Stimulated activated CD4-positive, alpha-beta T cell treated with anti-CD3 and anti-CD28 coated beads, Interleukin-1b, Interleukin-23, amount 100 ng/mL, for 24 hours (primary cell): ENCODE data around the gene MGAT5.

Experiments
- DNase-seq, 4 experiments: peaks; one replicate each; pipeline ENCODE4 v3.0.0-alpha.2; 2020; ENCODE audit warnings: low read depth in 4 of 4, low spot score in 1 of 4

MGAT5 gene

GRCh38 chr2:134361648-134362047 lies 107.8 kb downstream of the MGAT5 start:
- DNase-seq: no peak

GRCh38 chr2:134362152-134362668 lies 108.3 kb downstream of the MGAT5 start:
- no peak for DNase-seq

- no peak for DNase-seq
These were observed 108.9 kb downstream of the MGAT5 start for GRCh38 chr2:134362740-134363139.

GRCh38 chr2:134365356-134365755 lies 111.5 kb downstream of the MGAT5 start:
- no peak for DNase-seq

GRCh38 chr2:134366359-134366758 lies 112.5 kb downstream of the MGAT5 start:
- no peak for DNase-seq

- DNase-seq: no peak
These were observed 113.3 kb downstream of the MGAT5 start for GRCh38 chr2:134367213-134367612.

GRCh38 chr2:134368009-134368817 lies 114.3 kb downstream of the MGAT5 start:
- no peak for DNase-seq

- DNase-seq: no peak
These were observed 115.5 kb downstream of the MGAT5 start for GRCh38 chr2:134369220-134369902.

- no peak for DNase-seq
These were observed 117.0 kb downstream of the MGAT5 start for GRCh38 chr2:134370655-134371445.

GRCh38 chr2:134372141-134372540 lies 118.3 kb downstream of the MGAT5 start:
- DNase-seq: no peak

GRCh38 chr2:134372611-134373131 lies 118.8 kb downstream of the MGAT5 start:
- DNase-seq: no peak

- no peak for DNase-seq
These were observed 122.1 kb downstream of the MGAT5 start for GRCh38 chr2:134375935-134376334.

- no peak for DNase-seq
These were observed 123.9 kb downstream of the MGAT5 start for GRCh38 chr2:134377730-134378129.

GRCh38 chr2:134379293-134379692 lies 125.4 kb downstream of the MGAT5 start:
- DNase-seq: no peak

- no peak for DNase-seq
These were observed 125.8 kb downstream of the MGAT5 start for GRCh38 chr2:134379722-134380121.

GRCh38 chr2:134381141-134381540 lies 127.3 kb downstream of the MGAT5 start:
- no peak for DNase-seq

GRCh38 chr2:134384131-134384530 lies 130.3 kb downstream of the MGAT5 start:
- no peak for DNase-seq

- no peak for DNase-seq
These were observed 131.3 kb downstream of the MGAT5 start for GRCh38 chr2:134385195-134385594.

GRCh38 chr2:134386310-134386709 lies 132.4 kb downstream of the MGAT5 start:
- no peak for DNase-seq

- no peak for DNase-seq
These were observed 135.5 kb downstream of the MGAT5 start for GRCh38 chr2:134389381-134389780.

GRCh38 chr2:134391751-134392160 lies 137.9 kb downstream of the MGAT5 start:
- no peak for DNase-seq
